Thoracic aorta (tissue), 2 donors: ENCODE results near the gene KLHL2. TPM values are rescaled to one million over a fixed set of nuclear protein-coding genes. Genes with fewer than 3 reads are reported as not detected.
"Not testable (repeated sequence)": the region's sequence is repeated elsewhere in the genome, so short reads cannot be mapped to it uniquely, and the experiment has no call there.

Experiments used
- ATAC-seq: fragments of 150-250 bp; one replicate; pipeline ENCODE4 v1.8.0; 2017; ENCODE audit warnings: low read depth; ENCODE audit not compliant: insufficient number of reproducible peaks, low FRiP score
- DNase-seq: peaks from one replicate; pipeline ENCODE4 v3.0.0-alpha.2; 2020; ENCODE audit warnings: low spot score
- H3K27ac ChIP-seq, 2 donors: fragments of 200-600 bp; sonication (generic); 1 replicate in 1 of 2; 2 replicates in 1 of 2; pipeline ENCODE4 v1.5.1; 2016; ENCODE audit warnings: mild to moderate bottlenecking in 2 of 2, moderate library complexity in 2 of 2
- H3K27me3 ChIP-seq: fragments of 200-600 bp; sonication (generic); replicated peaks from 2 replicates; pipeline ENCODE4 v1.6.0; 2016; ENCODE audit warnings: mild to moderate bottlenecking; ENCODE audit not compliant: insufficient read depth
- H3K36me3 ChIP-seq: fragments of 200-600 bp; sonication (generic); one replicate; pipeline ENCODE4 v1.5.1; 2016
- H3K4me1 ChIP-seq, 2 donors: fragments of 200-600 bp; sonication (generic); 1 replicate in 1 of 2; 2 replicates in 1 of 2; pipeline versions ENCODE4 v1.5.1 to v1.6.0; 2016; ENCODE audit warnings: low read depth in 2 of 2, mild to moderate bottlenecking in 1 of 2; ENCODE audit not compliant: control insufficient read depth in 1 of 2
- H3K4me3 ChIP-seq: fragments of 200-600 bp; sonication (generic); 2 replicates; pipeline ENCODE4 v1.5.1; 2016; ENCODE audit warnings: mild to moderate bottlenecking
- H3K9me3 ChIP-seq: fragments of 200-600 bp; sonication (generic); 2 replicates; pipeline ENCODE4 v1.5.1; 2016
- CTCF ChIP-seq: fragments of 200-600 bp; sonication (generic); IDR thresholded peaks from one replicate; pipeline ENCODE4 v1.5.1; 2019; ENCODE audit warnings: antibody characterized with exemption
- total RNA-seq, 2 donors: library from RNA; depleted of rRNA; stranded (reverse); fragments of >200 nt; gene quantifications; one replicate each; pipeline versions ENCODE4 v1.1.0 to v1.2.3, GENCODE V29; 2016

The KLHL2 gene
- total RNA-seq, 2 donors from 2014 or later: 13.5 to 48.2 TPM

- TF ChIP-seq CTCF: no peak
- no peaks in the 10 kb centered on the region for H3K9me3 ChIP-seq
- no peaks in the 10 kb centered on the region for H3K36me3 ChIP-seq
- no peaks in the 10 kb centered on the region for H3K27me3 ChIP-seq
- no peak for DNase-seq
- H3K4me3 ChIP-seq: no peak overlapping the region
- H3K27ac ChIP-seq: no peak overlapping the region
- no peak for ATAC-seq
- peaks cover 4 to 40% of the 10 kb centered on the region in 2 donors for H3K4me1 ChIP-seq
Measured at GRCh38 chr4:165331359-165331758, 124.0 kb downstream of the KLHL2 start.

- no peak for TF ChIP-seq CTCF
- H3K4me1 ChIP-seq: peaks cover 6 to 42% of the 10 kb centered on the region in 2 donors
- no peaks in the 10 kb centered on the region for H3K36me3 ChIP-seq
- no peak for ATAC-seq
- no peak overlapping the region for H3K27ac ChIP-seq
- H3K27me3 ChIP-seq: no peaks in the 10 kb centered on the region
- no peak for DNase-seq
- H3K4me3 ChIP-seq: no peak overlapping the region
- no peaks in the 10 kb centered on the region for H3K9me3 ChIP-seq
Measured at GRCh38 chr4:165331823-165332222, 124.5 kb downstream of the KLHL2 start.

- Histone ChIP-seq H3K9me3 (no peaks in the 10 kb centered on the region), H3K27me3 (no peaks in the 10 kb centered on the region), H3K36me3 (no peaks in the 10 kb centered on the region), H3K27ac (no peak overlapping the region), H3K4me3 (no peak overlapping the region), H3K4me1 (peaks cover 6 to 49% of the 10 kb centered on the region in 2 donors)
- no peak for DNase-seq
- ATAC-seq: no peak
- TF ChIP-seq CTCF: no peak
Measured at GRCh38 chr4:165332502-165332901, 125.1 kb downstream of the KLHL2 start.

GRCh38 chr4:165335163-165335703, 127.9 kb downstream of the KLHL2 start:
- TF ChIP-seq CTCF: no peak
- H3K27ac ChIP-seq: no peak overlapping the region
- DNase-seq: no peak

GRCh38 chr4:165336743-165337142, 129.4 kb downstream of the KLHL2 start:
- no peak for TF ChIP-seq CTCF
- H3K4me3 ChIP-seq: no peak overlapping the region
- peaks cover 3 to 19% of the 10 kb centered on the region in 2 donors for H3K4me1 ChIP-seq
- no peak for ATAC-seq
- no peak for DNase-seq
- no peak overlapping the region for H3K27ac ChIP-seq
- no peaks in the 10 kb centered on the region for H3K9me3 ChIP-seq
- H3K27me3 ChIP-seq: no peaks in the 10 kb centered on the region
- H3K36me3 ChIP-seq: no peaks in the 10 kb centered on the region

More at GRCh38 chr4:165335163-165335703, 127.9 kb downstream of the KLHL2 start:
- H3K36me3 ChIP-seq: no peaks in the 10 kb centered on the region
- H3K4me3 ChIP-seq: no peak overlapping the region
- no peak for ATAC-seq
- peaks cover 3 to 28% of the 10 kb centered on the region in 2 donors for H3K4me1 ChIP-seq
- H3K27me3 ChIP-seq: no peaks in the 10 kb centered on the region
- no peaks in the 10 kb centered on the region for H3K9me3 ChIP-seq

- not testable (repeated sequence) for H3K36me3 ChIP-seq, DNase-seq, ATAC-seq
Measured at GRCh38 chr4:165342340-165342739, 135.0 kb downstream of the KLHL2 start.

More at GRCh38 chr4:165342340-165342739, 135.0 kb downstream of the KLHL2 start:
- H3K27me3 ChIP-seq, H3K27ac ChIP-seq, H3K4me3 ChIP-seq, H3K9me3 ChIP-seq, H3K4me1 ChIP-seq: not testable (repeated sequence)
